ENCODE results near the gene SNHG17.
A peak's percentile ranks its signal among the peaks of the same experiment; 100 is the strongest.
"Not testable (repeated sequence)": the region's sequence is repeated elsewhere in the genome, so short reads cannot be mapped to it uniquely, and the experiment has no call there.

SNHG17 gene

GRCh38 chr20:38447251-38447661 is 12.1 kb upstream of the SNHG17 start:
- no peak for DNase-seq

- peak; percentile 92 for DNase-seq
Observed at GRCh38 chr20:38446441-38447209, 11.5 kb upstream of the SNHG17 start.

GRCh38 chr20:38445901-38446425 is 10.8 kb upstream of the SNHG17 start:
- no peak for DNase-seq

- peak; percentile 39 for DNase-seq
Observed at GRCh38 chr20:38445381-38445796, 10.3 kb upstream of the SNHG17 start.

GRCh38 chr20:38441916-38442315 is 6.8 kb upstream of the SNHG17 start:
- no peak for DNase-seq

- not testable (repeated sequence) for DNase-seq
Observed at GRCh38 chr20:38441110-38441509, 6.0 kb upstream of the SNHG17 start.

- DNase-seq = no peak
Observed at GRCh38 chr20:38437796-38438195, 2.7 kb upstream of the SNHG17 start.

GRCh38 chr20:38435555-38435939 is 419 bp upstream of the SNHG17 start:
- no peak for DNase-seq

- peak; percentile 59 for DNase-seq
Observed at GRCh38 chr20:38434301-38434741, 807 bp downstream of the SNHG17 start.

GRCh38 chr20:38433304-38433972 is 1.7 kb downstream of the SNHG17 start:
- no peak for DNase-seq

GRCh38 chr20:38432870-38433269 is 2.3 kb downstream of the SNHG17 start:
- DNase-seq = not testable (repeated sequence)

GRCh38 chr20:38432292-38432691 is 2.8 kb downstream of the SNHG17 start:
- no peak for DNase-seq

- DNase-seq = no peak
Observed at GRCh38 chr20:38430679-38431325, 4.3 kb downstream of the SNHG17 start.

- no peak for DNase-seq
Observed at GRCh38 chr20:38429301-38429700, 5.8 kb downstream of the SNHG17 start.

- DNase-seq = no peak
Observed at GRCh38 chr20:38428800-38429199, 6.3 kb downstream of the SNHG17 start.

GRCh38 chr20:38427655-38428023 is 7.5 kb downstream of the SNHG17 start:
- DNase-seq = no peak

- DNase-seq = peak; percentile 87
Observed at GRCh38 chr20:38426006-38426897, 8.9 kb downstream of the SNHG17 start.

- no peak for DNase-seq
Observed at GRCh38 chr20:38424401-38424800, 10.7 kb downstream of the SNHG17 start.

GRCh38 chr20:38423541-38423940 is 11.6 kb downstream of the SNHG17 start:
- DNase-seq = no peak

- DNase-seq = no peak
Observed at GRCh38 chr20:38421915-38422314, 13.2 kb downstream of the SNHG17 start.

GRCh38 chr20:38420388-38421085 is 14.6 kb downstream of the SNHG17 start:
- DNase-seq = no peak

All from inflammatory macrophage treated with lipopolysaccharide for 4 hours (primary cell).